Keratinocyte (primary cell): Measurements from ENCODE around the gene GSKIP. TPM values are rescaled to one million over a fixed set of nuclear protein-coding genes. Genes with fewer than 3 reads are reported as not detected.

ENCODE experiments used
- DNase-seq: peaks from one replicate; pipeline ENCODE4 v3.0.0-alpha.2; 2011; ENCODE audit warnings: low read depth, missing footprints, low spot score
- FAIRE-seq: peaks from 2 replicates; lab custom pipeline; 2011; peaks lifted over from hg19 to GRCh38; lab: Jason Lieb, UNC
- H2AFZ ChIP-seq: 2 replicates; pipeline ENCODE4 v1.6.0; 2012; ENCODE audit warnings: low read length, control low read depth, inconsistent platforms; ENCODE audit not compliant: control insufficient read depth
- H3K27ac ChIP-seq: 2 replicates; pipeline ENCODE4 v1.5.1; 2011; ENCODE audit warnings: low read length; ENCODE audit not compliant: control insufficient read depth, insufficient read depth
- H3K27me3 ChIP-seq: 3 replicates; pipeline ENCODE4 v1.6.0; 2011; ENCODE audit warnings: low read length; ENCODE audit not compliant: control insufficient read depth, insufficient read depth; ENCODE audit errors: extremely low read depth
- H3K36me3 ChIP-seq, 2 experiments: 2 replicates in 1 of 2; 3 replicates in 1 of 2; pipeline ENCODE4 v1.5.1; 2011; ENCODE audit warnings: low read length in 2 of 2, mild to moderate bottlenecking in 1 of 2; ENCODE audit not compliant: control insufficient read depth in 2 of 2, insufficient read depth in 2 of 2; ENCODE audit errors: extremely low read depth in 1 of 2
- H3K4me1 ChIP-seq: 3 replicates; pipeline ENCODE4 v1.5.1; 2011; ENCODE audit warnings: low read length; ENCODE audit not compliant: control insufficient read depth, insufficient read depth; ENCODE audit errors: extremely low read depth
- H3K4me2 ChIP-seq: 3 replicates; pipeline ENCODE4 v1.6.0; 2011; ENCODE audit warnings: low read depth, low read length; ENCODE audit not compliant: control insufficient read depth, insufficient read depth; ENCODE audit errors: extremely low read depth
- H3K4me3 ChIP-seq, 3 experiments: fragments of 200-600 bp in 1 of 3; sonication (generic) in 1 of 3; 2 replicates in 2 of 3; 3 replicates in 1 of 3; pipeline ENCODE4 v1.5.1; 2011 to 2016; ENCODE audit warnings: low read length in 3 of 3, mild to moderate bottlenecking in 3 of 3, control low read depth in 2 of 3, inconsistent platforms in 1 of 3, low read depth in 1 of 3, mixed read lengths in 1 of 3, mixed run types in 1 of 3, moderate library complexity in 1 of 3; ENCODE audit not compliant: control insufficient read depth in 2 of 3, insufficient read depth in 2 of 3; ENCODE audit errors: extremely low read depth in 1 of 3
- H3K79me2 ChIP-seq: 2 replicates; pipeline ENCODE4 v1.6.0; 2012; ENCODE audit warnings: low read length; ENCODE audit not compliant: control insufficient read depth, insufficient read depth
- H3K9ac ChIP-seq: 3 replicates; pipeline ENCODE4 v1.6.0; 2011; ENCODE audit warnings: low read length; ENCODE audit not compliant: control insufficient read depth, insufficient read depth; ENCODE audit errors: extremely low read depth
- H3K9me1 ChIP-seq: 3 replicates; pipeline ENCODE4 v1.6.0; 2011; ENCODE audit warnings: low read length; ENCODE audit not compliant: control insufficient read depth, insufficient read depth; ENCODE audit errors: extremely low read depth
- H3K9me3 ChIP-seq: 2 replicates; pipeline ENCODE4 v1.5.1; 2012; ENCODE audit warnings: low read depth, low read length; ENCODE audit not compliant: control insufficient read depth
- H4K20me1 ChIP-seq: 3 replicates; pipeline ENCODE4 v1.6.0; 2011; ENCODE audit warnings: low read length; ENCODE audit not compliant: control insufficient read depth, insufficient read depth; ENCODE audit errors: extremely low read depth
- EZH2 ChIP-seq: IDR thresholded peaks from one replicate; pipeline ENCODE4 v1.6.1; 2012; ENCODE audit warnings: inconsistent platforms, mild to moderate bottlenecking, low read length, moderate library complexity
- dilution Hi-C: fragments of 300-500 bp; cut with MboI; formaldehyde crosslinking; loops from one replicate; pipeline ENCODE4 v1.7.0; 2020; ENCODE audit warnings: low sequenced_read_pairs; ENCODE audit not compliant: extremely low pct_ligation_motif_present
- polyA plus RNA-seq, 5 experiments: library from polyadenylated mRNA; depleted of rRNA in 3 of 5; stranded (reverse) in 3 of 5; stranded (forward) in 1 of 5; unstranded in 1 of 5; fragments of >200 nt; gene quantifications; 1 replicate in 1 of 5; 2 replicates in 3 of 5; 3 replicates in 1 of 5; pipeline versions ENCODE4 v1.2.1 to v1.2.3, GENCODE V29; 2011 to 2012; ENCODE audit warnings: missing spikeins in 2 of 5, low read depth in 1 of 5, low replicate concordance in 1 of 5
- TF ChIP-seq, protein P1 (sequence below), 3 experiments: IDR thresholded peaks in 1 of 3; conservative IDR thresholded peaks in 1 of 3; optimal IDR thresholded peaks in 1 of 3; 2 replicates in 2 of 3; 3 replicates in 1 of 3; pipeline versions ENCODE3 to v1.5.1; 2011; ENCODE audit warnings: low read length in 3 of 3, mild to moderate bottlenecking in 3 of 3, moderate library complexity in 2 of 3, control low read depth in 1 of 3, inconsistent platforms in 1 of 3; ENCODE audit not compliant: insufficient read depth in 2 of 3; ENCODE audit errors: extremely low read depth in 1 of 3

GSKIP gene
- polyA plus RNA-seq, 1 donor (not counting 4 experiments of a cell fraction or from before 2014, with no cell fraction given): 51.1 TPM

DNA sequence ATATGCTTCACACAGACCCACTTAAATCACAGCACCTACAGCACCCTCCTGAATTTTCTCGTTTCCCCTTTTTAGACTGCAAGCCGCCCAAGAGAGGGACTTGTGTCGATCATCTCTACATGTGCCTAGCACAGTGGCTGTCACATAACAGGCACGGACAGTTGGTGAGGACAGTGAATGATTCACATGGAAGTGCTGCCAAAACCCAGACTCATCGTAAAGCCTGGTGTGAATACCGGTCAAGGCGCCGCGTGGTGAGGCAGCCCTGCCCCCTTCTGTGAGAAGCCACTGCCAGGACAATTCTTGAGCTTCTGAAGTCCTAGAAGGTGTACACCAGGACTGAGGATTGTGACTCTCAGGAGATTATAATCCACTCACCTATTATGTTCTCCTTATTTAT lies 44.5 kb upstream of the GSKIP start:
- H3K9me3 ChIP-seq: no peaks in the 10 kb centered on the region
- no peaks in the 10 kb centered on the region for H4K20me1 ChIP-seq
- no peaks in the 10 kb centered on the region for H3K27me3 ChIP-seq
- no peaks in the 10 kb centered on the region for H3K79me2 ChIP-seq
- H3K36me3 ChIP-seq: peaks cover 0 to 3% of the 10 kb centered on the region in 2 experiments
- H3K27ac ChIP-seq: no peak overlapping the region
- TF ChIP-seq, protein P1, sequence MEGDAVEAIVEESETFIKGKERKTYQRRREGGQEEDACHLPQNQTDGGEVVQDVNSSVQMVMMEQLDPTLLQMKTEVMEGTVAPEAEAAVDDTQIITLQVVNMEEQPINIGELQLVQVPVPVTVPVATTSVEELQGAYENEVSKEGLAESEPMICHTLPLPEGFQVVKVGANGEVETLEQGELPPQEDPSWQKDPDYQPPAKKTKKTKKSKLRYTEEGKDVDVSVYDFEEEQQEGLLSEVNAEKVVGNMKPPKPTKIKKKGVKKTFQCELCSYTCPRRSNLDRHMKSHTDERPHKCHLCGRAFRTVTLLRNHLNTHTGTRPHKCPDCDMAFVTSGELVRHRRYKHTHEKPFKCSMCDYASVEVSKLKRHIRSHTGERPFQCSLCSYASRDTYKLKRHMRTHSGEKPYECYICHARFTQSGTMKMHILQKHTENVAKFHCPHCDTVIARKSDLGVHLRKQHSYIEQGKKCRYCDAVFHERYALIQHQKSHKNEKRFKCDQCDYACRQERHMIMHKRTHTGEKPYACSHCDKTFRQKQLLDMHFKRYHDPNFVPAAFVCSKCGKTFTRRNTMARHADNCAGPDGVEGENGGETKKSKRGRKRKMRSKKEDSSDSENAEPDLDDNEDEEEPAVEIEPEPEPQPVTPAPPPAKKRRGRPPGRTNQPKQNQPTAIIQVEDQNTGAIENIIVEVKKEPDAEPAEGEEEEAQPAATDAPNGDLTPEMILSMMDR (optimal IDR thresholded peaks at IDR 0.05 in 1 of 3, IDR thresholded peaks at IDR 0.05 in 1 of 3, conservative IDR thresholded peaks at IDR 0.05 in 1 of 3; ENCODE audit: extremely low read depth in 1 of 3, insufficient read depth in 2 of 3, low read length in 3 of 3): no peak
- TF ChIP-seq EZH2: no peak
- H3K9me1 ChIP-seq: no peaks in the 10 kb centered on the region
- no peak overlapping the region for H2AFZ ChIP-seq
- dilution Hi-C loops: no loop called here
- no peaks in the 10 kb centered on the region for H3K4me1 ChIP-seq
- FAIRE-seq (no peak), DNase-seq (no peak)
- H3K4me2 ChIP-seq: no peak overlapping the region
- no peak overlapping the region for H3K4me3 ChIP-seq
- H3K9ac ChIP-seq: no peak overlapping the region

DNA sequence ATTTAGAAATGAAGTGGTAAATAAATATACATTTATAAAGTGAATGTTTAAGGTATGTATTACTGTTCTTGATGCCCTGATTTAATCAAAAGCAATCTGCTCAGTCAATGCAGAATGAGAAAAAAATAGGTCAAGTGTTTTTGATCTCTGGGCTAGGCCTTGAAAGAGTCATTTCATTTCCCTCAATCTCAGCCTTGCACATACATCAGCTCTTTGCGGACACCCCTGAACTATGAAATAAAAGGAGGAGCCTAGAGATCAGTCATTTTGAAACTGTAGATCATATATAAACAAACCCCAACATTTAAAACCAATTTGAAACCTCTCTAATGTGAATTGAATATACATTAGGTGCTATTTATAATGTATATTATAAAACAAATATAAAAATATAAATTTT lies 42.7 kb upstream of the GSKIP start:
- no peaks in the 10 kb centered on the region for H3K79me2 ChIP-seq
- H3K9ac ChIP-seq: no peak overlapping the region
- no peak for DNase-seq
- dilution Hi-C loops: no loop called here
- TF ChIP-seq, protein P1 (optimal IDR thresholded peaks at IDR 0.05 in 1 of 3, IDR thresholded peaks at IDR 0.05 in 1 of 3, conservative IDR thresholded peaks at IDR 0.05 in 1 of 3; ENCODE audit: extremely low read depth in 1 of 3, insufficient read depth in 2 of 3, low read length in 3 of 3): no peak
- no peak for TF ChIP-seq EZH2
- FAIRE-seq: no peak
- no peak overlapping the region for H2AFZ ChIP-seq
- no peak overlapping the region for H3K27ac ChIP-seq
- peaks cover 0 to 2% of the 10 kb centered on the region in 2 experiments for H3K36me3 ChIP-seq
- no peaks in the 10 kb centered on the region for H3K27me3 ChIP-seq
- no peaks in the 10 kb centered on the region for H3K9me3 ChIP-seq
- no peak overlapping the region for H3K4me2 ChIP-seq
- H3K9me1 ChIP-seq: no peaks in the 10 kb centered on the region
- no peak overlapping the region for H3K4me3 ChIP-seq
- no peaks in the 10 kb centered on the region for H3K4me1 ChIP-seq
- no peaks in the 10 kb centered on the region for H4K20me1 ChIP-seq
